Right lobe of liver (tissue), 6 donors: ENCODE results near the gene EDEM3. TPM values are rescaled to one million over a fixed set of nuclear protein-coding genes. Genes with fewer than 3 reads are reported as not detected.
A peak's percentile ranks its signal among the peaks of the same experiment; 100 is the strongest.

Source experiments
- ATAC-seq, 4 donors: fragments of 200-7000 bp; cut with Tn5 transposase; one replicate each; pipeline ENCODE4 v1.9.1; 2020; ENCODE audit warnings: mild to moderate bottlenecking in 4 of 4, moderate library complexity in 4 of 4
- DNase-seq, 3 donors: peaks; one replicate each; pipeline ENCODE4 v3.0.0-alpha.2; 2020
- H3K27ac ChIP-seq, 3 donors: fragments of 200-600 bp; one replicate each; pipeline ENCODE4 v1.8.0; 2022
- H3K27me3 ChIP-seq, 2 donors: fragments of 200-600 bp; one replicate each; pipeline ENCODE4 v1.8.0; 2022
- H3K36me3 ChIP-seq, 4 donors: fragments of 200-600 bp; sonication (generic) in 1 of 4; one replicate each; pipeline versions ENCODE4 v1.5.1 to v1.8.0; 2017 to 2022; ENCODE audit warnings: control low read depth in 1 of 4
- H3K4me1 ChIP-seq, 4 donors: fragments of 200-600 bp; sonication (generic) in 1 of 4; one replicate each; pipeline versions ENCODE4 v1.5.1 to v1.8.0; 2017 to 2022; ENCODE audit warnings: control low read depth in 1 of 4
- H3K4me3 ChIP-seq, 3 donors: fragments of 200-600 bp; one replicate each; pipeline ENCODE4 v1.8.0; 2022
- H3K9me3 ChIP-seq, 4 donors: fragments of 200-600 bp; sonication (generic) in 1 of 4; one replicate each; pipeline versions ENCODE4 v1.5.1 to v1.8.0; 2017 to 2022; ENCODE audit warnings: control low read depth in 1 of 4
- POLR2A ChIP-seq: fragments of 450-650 bp; IDR thresholded peaks from one replicate; pipeline ENCODE4 v1.6.1; 2017; ENCODE audit warnings: antibody characterized with exemption, mild to moderate bottlenecking
- WGBS: methylation state at CpG from one replicate; pipeline ENCODE4 v1.1.6; 2018; ENCODE audit warnings: low coverage, low lambda C conversion rate; ENCODE audit not compliant: insufficient coverage; ENCODE audit errors: missing lambda C conversion rate; 5-methylcytosine and 5-hydroxymethylcytosine counted together
- intact Hi-C, 2 donors: fragments of 100-400 bp; cut with DNase I; formaldehyde crosslinking; loops; one replicate each; pipeline versions ENCODE4 v1.11.2 to v1.14.1; 2022
- total RNA-seq, 6 experiments: library from RNA; depleted of rRNA in 2 of 6; stranded (reverse); fragments of >200 nt in 2 of 6; fragmentation: NEBNext Ultra II Directional in 3 of 6; extraction: Animal tissue kit (Norgen Biotek cat#: 25700) in 3 of 6; gene quantifications; one replicate each; pipeline versions ENCODE4 v1.1.0 to v1.2.4, GENCODE V29; 2016 to 2023
- TF ChIP-seq, protein P1 (sequence below), 4 donors: fragments of 200-600 bp in 3 of 4; fragments of 450-650 bp in 1 of 4; IDR thresholded peaks; one replicate each; pipeline versions ENCODE4 v1.5.1 to v1.8.0; 2016 to 2022; ENCODE audit warnings: antibody characterized with exemption in 4 of 4, mild to moderate bottlenecking in 2 of 4
- donor health status: DM: no; HTN: yes; CAD: no.
- donor health status: DM: no; HTN: no; CAD: no.
- donor health status: DM: no; HTN: no; CAD: no.
- donor health status: DM: no; HTN: yes; CAD: no.
- donor health status: DM: no; HTN: yes; CAD: no.

Gene EDEM3
- total RNA-seq, 6 experiments from 2014 or later: 18.5 to 36.4 (median 31.0) TPM

DNA sequence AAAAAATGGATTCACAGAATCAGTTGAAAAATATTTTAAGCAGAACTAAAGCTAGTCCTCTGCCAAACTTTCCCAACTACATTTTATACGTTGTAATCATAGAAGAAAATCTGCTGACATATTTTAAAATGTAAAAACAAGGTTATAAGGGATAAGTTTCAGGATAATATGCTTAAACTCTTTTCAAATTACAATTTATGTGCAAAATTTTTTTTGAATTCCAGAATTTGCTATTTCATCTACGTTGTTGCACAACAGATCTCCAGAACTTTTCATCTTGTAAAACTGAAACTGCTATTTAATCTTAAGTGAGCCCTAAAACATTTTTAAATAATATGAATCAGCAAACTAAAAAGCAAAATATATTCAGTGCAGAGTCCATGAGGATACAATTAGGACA, 5.9 kb downstream of the EDEM3 start:
- TF ChIP-seq POLR2A: no peak
- TF ChIP-seq, protein P1, sequence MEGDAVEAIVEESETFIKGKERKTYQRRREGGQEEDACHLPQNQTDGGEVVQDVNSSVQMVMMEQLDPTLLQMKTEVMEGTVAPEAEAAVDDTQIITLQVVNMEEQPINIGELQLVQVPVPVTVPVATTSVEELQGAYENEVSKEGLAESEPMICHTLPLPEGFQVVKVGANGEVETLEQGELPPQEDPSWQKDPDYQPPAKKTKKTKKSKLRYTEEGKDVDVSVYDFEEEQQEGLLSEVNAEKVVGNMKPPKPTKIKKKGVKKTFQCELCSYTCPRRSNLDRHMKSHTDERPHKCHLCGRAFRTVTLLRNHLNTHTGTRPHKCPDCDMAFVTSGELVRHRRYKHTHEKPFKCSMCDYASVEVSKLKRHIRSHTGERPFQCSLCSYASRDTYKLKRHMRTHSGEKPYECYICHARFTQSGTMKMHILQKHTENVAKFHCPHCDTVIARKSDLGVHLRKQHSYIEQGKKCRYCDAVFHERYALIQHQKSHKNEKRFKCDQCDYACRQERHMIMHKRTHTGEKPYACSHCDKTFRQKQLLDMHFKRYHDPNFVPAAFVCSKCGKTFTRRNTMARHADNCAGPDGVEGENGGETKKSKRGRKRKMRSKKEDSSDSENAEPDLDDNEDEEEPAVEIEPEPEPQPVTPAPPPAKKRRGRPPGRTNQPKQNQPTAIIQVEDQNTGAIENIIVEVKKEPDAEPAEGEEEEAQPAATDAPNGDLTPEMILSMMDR (IDR thresholded peaks at IDR 0.05): no peak
- DNase-seq (no peak), ATAC-seq (no peak)
- peak overlapping the region in 1 of 3 donors; percentile 6 for H3K27ac ChIP-seq
- intact Hi-C loops: no loop called here
- no peaks in the 10 kb centered on the region for H3K27me3 ChIP-seq
- 32% methylated on average over 2 of the region's 2 CpGs for WGBS
- H3K4me3 ChIP-seq: no peak overlapping the region
- H3K4me1 ChIP-seq: peaks cover 0 to 39% (median 8%) of the 10 kb centered on the region in 4 donors
- H3K9me3 ChIP-seq: no peaks in the 10 kb centered on the region
- no peaks in the 10 kb centered on the region for H3K36me3 ChIP-seq

DNA sequence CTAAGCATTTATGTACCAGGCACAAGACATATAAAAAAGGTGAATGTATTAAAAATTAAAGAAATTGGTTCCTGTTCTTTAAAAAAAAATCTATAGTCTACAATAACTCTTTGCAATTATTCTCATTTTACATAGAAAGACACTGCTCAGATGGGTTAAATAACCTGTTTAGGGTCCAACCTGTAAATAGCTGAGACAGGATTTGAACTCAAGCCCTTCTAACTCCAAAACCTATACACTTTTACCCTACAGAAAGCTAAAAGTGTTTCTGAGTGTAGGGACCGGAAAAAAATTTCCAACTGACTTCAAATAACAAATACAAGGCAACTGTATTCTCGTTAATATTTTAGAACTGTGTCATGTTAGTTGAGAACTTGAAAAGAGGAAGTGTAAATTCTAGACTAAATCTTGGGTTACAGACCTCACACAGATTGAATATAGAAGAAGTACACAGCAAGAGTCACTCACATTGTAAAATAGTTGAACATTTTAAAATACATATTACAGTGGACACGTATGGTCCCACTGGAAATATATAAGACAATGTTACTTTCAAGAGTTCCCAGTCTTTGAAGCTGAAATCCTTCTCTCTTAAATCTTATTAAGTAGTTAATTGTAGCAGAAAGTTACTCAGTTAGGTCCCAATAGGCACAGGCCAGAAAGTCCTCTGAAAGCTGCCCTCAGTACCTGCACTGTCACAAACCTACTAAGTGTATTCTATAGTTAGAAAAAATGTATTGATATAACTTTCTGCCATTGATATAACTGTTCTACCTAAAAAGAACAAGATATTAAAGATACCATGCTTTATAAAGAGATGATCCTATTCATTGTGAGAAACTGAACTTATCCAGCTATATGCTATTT, 7.3 kb downstream of the EDEM3 start:
- peak in 1 of 4 donors; percentile 52 for ATAC-seq
- 76% methylated on average over 3 of the region's 3 CpGs for WGBS
- no peak overlapping the region for H3K27ac ChIP-seq

DNA sequence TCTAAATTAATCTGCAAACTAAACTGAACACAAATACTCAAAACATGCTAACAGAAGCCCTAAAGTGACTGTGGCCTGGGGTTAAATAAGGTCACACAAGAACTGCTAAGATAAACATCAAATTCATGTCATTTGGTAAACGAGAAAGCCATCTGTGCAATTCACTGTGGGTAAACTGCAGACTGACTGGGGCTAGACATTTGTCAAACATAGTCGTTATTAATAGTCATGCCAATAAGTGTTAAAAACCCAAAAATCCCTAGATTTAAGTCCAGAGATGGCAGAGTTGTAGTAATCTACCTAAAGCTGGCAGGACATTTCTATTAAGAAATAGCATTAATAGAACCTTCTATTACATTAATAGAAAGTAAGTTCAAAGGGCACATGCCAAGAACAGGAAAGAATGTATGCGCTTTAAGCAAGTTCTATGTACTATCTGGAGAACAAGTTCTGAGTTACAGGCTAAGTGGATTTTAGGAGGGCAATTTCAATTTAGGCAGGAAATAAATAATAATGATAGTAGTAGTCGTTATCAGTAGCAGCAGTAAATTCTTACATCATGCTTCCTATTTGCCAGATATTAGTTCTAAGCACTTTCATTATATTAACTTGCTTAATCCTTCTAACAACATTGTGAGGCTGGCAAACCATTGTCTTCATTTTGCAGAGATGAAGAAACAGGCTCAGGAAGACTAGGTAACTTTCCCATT, 8.6 kb downstream of the EDEM3 start:
- TF ChIP-seq POLR2A: no peak
- TF ChIP-seq, protein P1 (IDR thresholded peaks at IDR 0.05): no peak
- intact Hi-C loops: no loop called here
- Histone ChIP-seq H3K27me3 (no peaks in the 10 kb centered on the region), H3K4me3 (no peak overlapping the region), H3K9me3 (no peaks in the 10 kb centered on the region), H3K4me1 (peaks cover 0 to 23% (median 8%) of the 10 kb centered on the region in 4 donors), H3K36me3 (no peaks in the 10 kb centered on the region), H3K27ac (no peak overlapping the region)
- peak; percentile 21 to 61 (median 57) for ATAC-seq
- 26% methylated on average over 4 of the region's 4 CpGs for WGBS
- DNase-seq: no peak

More for the DNA sequence above, 7.3 kb downstream of the EDEM3 start:
- H3K4me1 ChIP-seq: peaks cover 0 to 27% (median 8%) of the 10 kb centered on the region in 4 donors
- TF ChIP-seq POLR2A: no peak
- TF ChIP-seq, protein P1 (IDR thresholded peaks at IDR 0.05): no peak
- intact Hi-C loops: no loop called here
- no peaks in the 10 kb centered on the region for H3K9me3 ChIP-seq
- no peaks in the 10 kb centered on the region for H3K36me3 ChIP-seq
- DNase-seq: no peak
- no peak overlapping the region for H3K4me3 ChIP-seq
- H3K27me3 ChIP-seq: no peaks in the 10 kb centered on the region

DNA sequence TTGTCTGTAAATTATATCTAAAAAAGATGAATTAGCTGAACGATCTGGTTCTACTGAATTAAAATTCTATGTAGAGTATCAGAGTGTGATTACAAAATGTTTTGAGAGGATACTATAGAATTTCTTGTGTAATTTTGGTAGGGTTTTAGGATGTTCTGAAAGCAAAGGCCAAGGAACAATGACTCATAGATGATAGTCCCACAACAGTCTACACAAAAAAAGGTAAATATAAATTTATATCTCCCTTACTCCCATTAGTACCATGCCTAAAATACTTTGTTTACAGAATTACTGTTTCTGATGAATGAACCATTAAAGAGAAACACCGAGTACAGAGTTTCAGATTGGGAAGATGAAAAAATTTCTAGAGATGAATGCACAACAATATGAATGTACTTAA, 9.5 kb downstream of the EDEM3 start:
- Histone ChIP-seq H3K4me1 (peaks cover 0 to 23% (median 8%) of the 10 kb centered on the region in 4 donors), H3K27me3 (no peaks in the 10 kb centered on the region), H3K36me3 (no peaks in the 10 kb centered on the region), H3K27ac (no peak overlapping the region), H3K4me3 (no peak overlapping the region), H3K9me3 (no peaks in the 10 kb centered on the region)
- DNase-seq (no peak), ATAC-seq (no peak)
- TF ChIP-seq, protein P1 (IDR thresholded peaks at IDR 0.05): no peak
- TF ChIP-seq POLR2A: no peak
- 86% methylated on average over 2 of the region's 2 CpGs for WGBS
- intact Hi-C loops: no loop called here
